GM19468 (cell line): Measurements from ENCODE around the gene SORCS2.

Source experiments
- ATAC-seq: cut with Tn5 transposase; IDR thresholded peaks from one replicate; pipeline ENCODE4 v1.9.1; 2021; ENCODE audit warnings: mild to moderate bottlenecking, moderate library complexity, moderate number of reproducible peaks; ENCODE audit not compliant: unreplicated experiment; ENCODE audit errors: extremely low read depth

SORCS2 gene

GRCh38 chr4:7427361-7427760, 235.0 kb downstream of the SORCS2 start:
- no peak for ATAC-seq

DNA sequence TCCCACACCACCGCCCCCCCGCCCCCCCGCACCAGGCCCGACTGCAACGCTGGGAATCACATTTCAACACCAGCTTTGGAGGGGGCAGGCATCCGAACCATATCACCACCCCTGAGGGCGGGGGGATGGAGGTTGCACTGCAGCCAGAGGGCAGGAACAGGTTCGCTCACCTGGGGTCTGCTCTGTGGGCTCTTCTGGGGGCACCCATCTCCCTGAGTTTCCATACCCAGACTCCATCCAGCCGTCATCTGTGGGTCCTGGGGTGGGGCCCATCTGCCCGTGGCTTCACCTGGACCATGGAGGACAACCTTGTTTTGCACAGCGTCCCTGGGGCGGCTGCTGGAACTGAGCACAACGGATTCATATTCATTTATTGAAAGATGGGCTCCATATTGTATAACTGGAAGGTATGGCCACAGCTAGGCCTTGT, 235.5 kb downstream of the SORCS2 start:
- no peak for ATAC-seq

- no peak for ATAC-seq
These were observed 236.1 kb downstream of the SORCS2 start for GRCh38 chr4:7428261-7429068.

DNA sequence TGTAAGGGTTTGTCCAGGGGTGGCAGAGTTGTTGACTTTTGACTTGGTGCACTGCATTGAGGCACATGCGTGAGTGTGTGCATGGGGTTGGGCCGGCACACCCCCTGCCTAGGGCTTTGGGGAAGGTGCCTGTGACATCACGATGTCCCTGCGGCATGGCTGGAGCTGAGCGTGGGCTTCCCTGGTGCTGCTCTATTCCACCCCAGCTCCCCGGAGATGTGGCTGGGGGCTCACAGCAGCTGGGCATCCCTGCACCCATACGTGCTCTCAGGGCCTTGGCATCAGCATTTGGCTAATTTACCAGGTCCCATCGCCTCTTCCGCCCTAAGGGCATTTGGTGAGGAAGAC, 236.7 kb downstream of the SORCS2 start:
- no peak for ATAC-seq

DNA sequence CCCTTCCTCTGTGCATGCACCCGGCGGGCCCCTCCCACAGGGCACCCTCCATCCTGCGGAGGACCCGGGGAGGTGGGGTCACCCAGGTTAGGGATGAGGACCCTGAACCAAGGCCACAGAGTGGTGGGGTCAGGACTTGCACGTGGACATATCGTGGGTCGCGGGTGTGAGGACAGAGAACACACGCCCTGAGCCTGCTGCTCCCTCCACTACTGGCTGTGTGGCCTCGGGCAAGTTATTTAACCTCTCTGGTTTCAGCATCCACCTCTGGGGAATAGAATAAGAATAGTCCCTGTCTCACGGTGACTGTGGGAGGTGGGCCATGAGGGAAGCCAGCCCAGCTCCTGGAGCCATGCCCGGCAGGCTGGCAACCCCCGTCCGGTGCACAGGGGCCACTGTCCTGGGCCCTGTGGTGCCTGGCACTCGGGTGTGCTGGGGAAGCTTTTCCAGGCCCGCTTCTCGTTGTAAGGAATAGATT, 237.3 kb downstream of the SORCS2 start:
- no peak for ATAC-seq

- no peak for ATAC-seq
These were observed 238.1 kb downstream of the SORCS2 start for GRCh38 chr4:7430368-7430964.

DNA sequence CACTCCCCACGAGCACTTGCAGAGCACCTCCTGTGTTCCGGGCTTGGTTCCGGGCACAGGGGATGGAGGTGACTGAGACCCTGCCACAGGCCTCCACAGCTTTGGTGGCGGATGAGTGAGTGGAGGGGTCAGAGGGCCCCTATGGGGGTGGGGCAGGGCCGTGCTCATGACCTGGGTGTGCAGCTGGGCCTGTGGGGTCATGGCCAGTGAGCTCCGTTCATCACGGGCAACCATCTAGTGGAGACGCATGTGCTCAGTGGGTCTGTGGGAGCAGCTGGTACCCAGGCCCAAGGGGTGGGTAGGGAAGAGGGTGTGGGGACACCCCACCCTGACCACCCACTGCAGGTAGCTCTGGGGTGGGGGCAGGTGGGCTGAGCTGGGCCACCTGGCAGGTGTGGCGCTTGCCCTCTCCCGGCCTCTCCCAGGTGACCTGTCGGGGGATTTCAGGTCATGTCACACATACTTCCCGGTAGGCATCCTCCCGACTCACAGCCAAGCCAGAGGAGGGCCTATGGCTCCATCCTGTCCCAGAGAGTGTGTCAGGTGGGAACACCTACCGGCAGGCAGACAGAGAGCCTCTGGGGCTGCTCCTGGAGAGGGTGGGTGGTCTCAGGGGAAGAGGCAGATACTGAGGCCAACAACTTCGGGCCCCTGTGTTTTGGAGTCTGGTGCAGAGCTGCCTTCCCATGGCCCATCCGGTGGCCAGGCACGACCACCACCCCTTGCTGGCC, 238.8 kb downstream of the SORCS2 start:
- ATAC-seq = no peak

- no peak for ATAC-seq
These were observed 239.6 kb downstream of the SORCS2 start for GRCh38 chr4:7431696-7432530.

GRCh38 chr4:7432531-7433375, 240.4 kb downstream of the SORCS2 start:
- no peak for ATAC-seq

- ATAC-seq = no peak
These were observed 241.2 kb downstream of the SORCS2 start for GRCh38 chr4:7433376-7434140.

DNA sequence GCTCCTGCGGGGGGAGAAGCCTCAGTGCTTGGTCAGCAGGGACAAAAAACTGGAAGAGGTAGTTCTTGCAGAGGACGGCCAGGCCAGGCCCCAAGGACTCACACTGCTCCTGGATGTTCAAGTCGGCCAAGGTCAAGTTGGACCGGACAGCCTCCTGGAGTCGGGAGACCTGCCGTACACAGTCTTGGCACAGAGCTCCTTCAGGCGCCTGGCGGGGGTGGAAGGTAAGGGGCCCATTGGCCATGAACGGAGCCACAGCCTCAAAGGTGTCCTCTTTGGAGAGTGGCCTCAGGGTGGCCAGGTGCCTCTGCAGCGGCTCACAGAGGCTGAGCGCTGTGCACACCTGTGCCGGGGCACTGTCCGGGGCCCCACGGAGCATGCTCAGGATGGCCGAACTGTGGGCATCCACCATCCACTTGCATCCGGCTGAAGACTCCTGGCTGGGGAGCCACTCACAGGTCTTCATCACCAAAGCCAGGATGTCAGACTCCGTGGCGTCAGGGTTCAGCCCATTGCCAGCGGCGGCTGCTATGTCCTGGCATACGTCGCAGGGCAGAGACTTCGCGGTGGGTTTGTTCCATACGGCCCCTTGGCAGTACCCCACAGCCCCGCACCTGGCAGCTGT, 241.9 kb downstream of the SORCS2 start:
- ATAC-seq = no peak

DNA sequence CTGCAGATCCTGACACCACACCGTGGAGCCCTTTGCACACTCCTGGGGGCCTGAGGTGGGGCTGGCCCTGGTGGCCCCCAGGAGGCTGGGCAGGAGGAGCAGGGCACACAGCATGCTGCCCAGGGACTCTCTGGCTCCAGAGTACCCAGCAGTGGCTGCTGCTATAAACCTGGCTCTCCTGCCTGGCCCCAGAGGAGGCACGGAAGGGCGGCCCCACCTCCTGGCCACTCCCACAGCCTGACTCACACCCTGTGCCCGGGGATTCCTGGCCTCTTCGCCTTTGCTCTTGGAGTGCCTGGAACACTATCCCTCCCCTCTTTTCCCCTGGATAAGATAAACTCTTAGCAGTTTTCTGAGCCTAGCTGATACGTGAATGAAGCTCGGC, 242.4 kb downstream of the SORCS2 start, which contains the start of gene PSAPL1:
TSS of gene PSAPL1 (minus strand) at position 165 of the 385 bp plus-strand sequence. CDS start at position 114, 51 bp downstream.
- no peak for ATAC-seq

GRCh38 chr4:7435471-7436061, 243.2 kb downstream of the SORCS2 start:
- no peak for ATAC-seq

- no peak for ATAC-seq
These were observed 243.9 kb downstream of the SORCS2 start for GRCh38 chr4:7436256-7436655.

DNA sequence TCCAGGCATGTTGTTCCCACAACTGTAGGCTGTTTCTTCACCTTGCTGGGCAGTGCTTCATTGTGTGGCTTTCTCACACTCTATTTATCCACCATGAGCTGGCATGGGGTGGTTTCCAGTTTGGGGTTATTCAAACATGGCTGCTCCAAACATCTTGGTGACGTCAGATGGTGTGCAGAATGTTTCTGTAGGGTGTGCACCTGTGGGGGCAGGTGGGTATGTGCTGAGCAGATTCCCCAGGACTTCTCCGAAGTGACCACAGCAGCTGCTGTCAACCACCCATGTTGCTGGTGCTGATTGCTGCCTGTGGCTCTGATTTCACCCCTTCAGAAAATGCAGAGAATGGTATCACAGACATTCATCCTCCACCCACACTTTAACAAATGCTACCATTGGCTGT, 247.4 kb downstream of the SORCS2 start:
- ATAC-seq = no peak

GRCh38 chr4:7441201-7441600, 248.9 kb downstream of the SORCS2 start:
- ATAC-seq = no peak

- ATAC-seq = no peak
These were observed 250.3 kb downstream of the SORCS2 start for GRCh38 chr4:7442574-7443162.
